NT2/D1 (cell line): ENCODE data around the gene CNOT2.

Experiments used
- DNase-seq: peaks from one replicate; pipeline ENCODE4 v3.0.0-alpha.2; 2011; ENCODE audit warnings: low read depth, low spot score
- H3K27me3 ChIP-seq: 2 replicates; pipeline ENCODE4 v1.6.0; 2011; ENCODE audit warnings: mild to moderate bottlenecking; ENCODE audit not compliant: insufficient read length, insufficient read depth
- H3K36me3 ChIP-seq: 2 replicates; pipeline ENCODE4 v1.6.1; 2011; ENCODE audit warnings: mild to moderate bottlenecking, low read length, mixed read lengths; ENCODE audit not compliant: insufficient read depth, insufficient read length
- H3K4me1 ChIP-seq: 2 replicates; pipeline ENCODE4 v1.5.1; 2011; ENCODE audit not compliant: insufficient read depth, insufficient read length
- H3K4me3 ChIP-seq: 2 replicates; pipeline ENCODE4 v1.5.1; 2011; ENCODE audit warnings: low read depth; ENCODE audit not compliant: insufficient read length
- H3K9ac ChIP-seq: 2 replicates; pipeline ENCODE4 v1.6.0; 2011; ENCODE audit warnings: low read depth; ENCODE audit not compliant: insufficient read length
- H3K9me3 ChIP-seq: 2 replicates; pipeline ENCODE4 v1.5.1; 2011; ENCODE audit warnings: mild to moderate bottlenecking, low read length; ENCODE audit not compliant: insufficient read depth
- SUZ12 ChIP-seq: IDR thresholded peaks from 2 replicates; pipeline ENCODE4 v1.6.1; 2011; ENCODE audit not compliant: insufficient read length, insufficient read depth; ENCODE audit errors: extremely low read depth
- YY1 ChIP-seq: IDR thresholded peaks from 2 replicates; pipeline ENCODE4 v1.6.1; 2011; ENCODE audit not compliant: insufficient read length, insufficient read depth
- ZNF274 ChIP-seq: IDR thresholded peaks from 2 replicates; pipeline ENCODE4 v1.6.1; 2011; ENCODE audit warnings: mild to moderate bottlenecking, low read depth, low read length

CNOT2 gene

GRCh38 chr12:70366581-70367257 is 123.5 kb downstream of the CNOT2 start:
- Histone ChIP-seq H3K4me1 (no peaks in the 10 kb centered on the region), H3K9ac (peak overlapping the region; percentile 95)
- no peak for DNase-seq

GRCh38 chr12:70367258-70368141 is 124.3 kb downstream of the CNOT2 start:
- Histone ChIP-seq H3K36me3 (no peaks in the 10 kb centered on the region), H3K27me3 (peaks cover 16% of the 10 kb centered on the region), H3K4me1 (no peaks in the 10 kb centered on the region), H3K9ac (peak overlapping the region; percentile 95), H3K4me3 (peak overlapping the region; percentile 97), H3K9me3 (no peaks in the 10 kb centered on the region)
- no peak for DNase-seq
- TF ChIP-seq SUZ12 (no peak), YY1 (no peak), ZNF274 (no peak)

More at GRCh38 chr12:70366581-70367257, 123.5 kb downstream of the CNOT2 start:
- Histone ChIP-seq H3K4me3 (peak overlapping the region; percentile 97), H3K27me3 (peaks cover 16% of the 10 kb centered on the region), H3K9me3 (no peaks in the 10 kb centered on the region), H3K36me3 (no peaks in the 10 kb centered on the region)
- TF ChIP-seq YY1 (no peak), ZNF274 (no peak), SUZ12 (no peak)

- no peaks in the 10 kb centered on the region for H3K36me3 ChIP-seq
- no peak for TF ChIP-seq SUZ12
- TF ChIP-seq YY1 = no peak
- TF ChIP-seq ZNF274 = no peak
- no peaks in the 10 kb centered on the region; the same call in 1 of the 2 replicates for H3K9me3 ChIP-seq
- no peaks in the 10 kb centered on the region for H3K27me3 ChIP-seq
- no peak for DNase-seq
- no peaks in the 10 kb centered on the region for H3K4me1 ChIP-seq
- H3K9ac ChIP-seq = no peak overlapping the region
- no peak overlapping the region for H3K4me3 ChIP-seq
These were observed 129.6 kb downstream of the CNOT2 start for GRCh38 chr12:70372881-70373280.

- no peak for DNase-seq
- H3K9ac ChIP-seq = no peak overlapping the region
- no peak overlapping the region for H3K4me3 ChIP-seq
- no peaks in the 10 kb centered on the region for H3K36me3 ChIP-seq
- peaks cover 8% of the 10 kb centered on the region for H3K9me3 ChIP-seq
- no peak for TF ChIP-seq ZNF274
- no peaks in the 10 kb centered on the region for H3K4me1 ChIP-seq
- H3K27me3 ChIP-seq = no peaks in the 10 kb centered on the region
These were observed 136.6 kb downstream of the CNOT2 start for GRCh38 chr12:70379846-70380245.

- Histone ChIP-seq H3K36me3 (no peaks in the 10 kb centered on the region), H3K4me1 (no peaks in the 10 kb centered on the region), H3K4me3 (no peak overlapping the region), H3K9me3 (peaks cover 6% of the 10 kb centered on the region), H3K9ac (no peak overlapping the region), H3K27me3 (no peaks in the 10 kb centered on the region)
- DNase-seq = no peak
- TF ChIP-seq SUZ12 (no peak), YY1 (no peak), ZNF274 (no peak)
These were observed 140.3 kb downstream of the CNOT2 start for GRCh38 chr12:70383484-70383883.

GRCh38 chr12:70383886-70384285 is 140.7 kb downstream of the CNOT2 start:
- H3K4me3 ChIP-seq = no peak overlapping the region
- H3K4me1 ChIP-seq = no peaks in the 10 kb centered on the region
- no peaks in the 10 kb centered on the region for H3K27me3 ChIP-seq
- TF ChIP-seq YY1 = no peak
- no peak for TF ChIP-seq ZNF274
- no peak for TF ChIP-seq SUZ12
- peaks cover 2% of the 10 kb centered on the region for H3K9me3 ChIP-seq
- DNase-seq = no peak
- H3K9ac ChIP-seq = no peak overlapping the region
- H3K36me3 ChIP-seq = no peaks in the 10 kb centered on the region

- H3K9me3 ChIP-seq = no peaks in the 10 kb centered on the region
- H3K4me1 ChIP-seq = no peaks in the 10 kb centered on the region
- H3K4me3 ChIP-seq = no peak overlapping the region
- DNase-seq = no peak
- no peaks in the 10 kb centered on the region for H3K36me3 ChIP-seq
- no peak overlapping the region for H3K9ac ChIP-seq
- TF ChIP-seq ZNF274 = no peak
- no peak for TF ChIP-seq YY1
- no peak for TF ChIP-seq SUZ12
- H3K27me3 ChIP-seq = no peaks in the 10 kb centered on the region
These were observed 143.5 kb downstream of the CNOT2 start for GRCh38 chr12:70386771-70387170.
